ENCODE results near the gene MAP7D2. TPM values are rescaled to one million over a fixed set of nuclear protein-coding genes. Genes with fewer than 3 reads are reported as not detected.
A peak's percentile ranks its signal among the peaks of the same experiment; 100 is the strongest.

The MAP7D2 gene
- total RNA-seq, 1 experiment from 2014 or later: 0.03 TPM

GRCh38 chrX:20116087-20116576, 575 bp downstream of the MAP7D2 start:
- DNase-seq (ENCODE audit: low spot score): no peak

- DNase-seq (ENCODE audit: low spot score): no peak
Observed at GRCh38 chrX:20112022-20112774, 4.5 kb downstream of the MAP7D2 start.

- DNase-seq (ENCODE audit: low spot score): no peak
Observed at GRCh38 chrX:20111271-20111670, 5.4 kb downstream of the MAP7D2 start.

- no peak for DNase-seq (ENCODE audit: low spot score)
Observed at GRCh38 chrX:20101934-20102581, 14.6 kb downstream of the MAP7D2 start.

- DNase-seq (ENCODE audit: low spot score): no peak
Observed at GRCh38 chrX:20091499-20091898, 25.2 kb downstream of the MAP7D2 start.

GRCh38 chrX:20089845-20090244, 26.9 kb downstream of the MAP7D2 start:
- DNase-seq (ENCODE audit: low spot score): no peak

GRCh38 chrX:20080277-20080676, 36.4 kb downstream of the MAP7D2 start:
- DNase-seq (ENCODE audit: low spot score): no peak

- DNase-seq (ENCODE audit: low spot score): no peak
Observed at GRCh38 chrX:20071511-20072079, 45.1 kb downstream of the MAP7D2 start.

GRCh38 chrX:20067709-20068561, 48.8 kb downstream of the MAP7D2 start:
- DNase-seq (ENCODE audit: low spot score): peak; percentile 68

GRCh38 chrX:20066968-20067708, 49.6 kb downstream of the MAP7D2 start:
- peak; percentile 75 for DNase-seq (ENCODE audit: low spot score)

- DNase-seq (ENCODE audit: low spot score): no peak
Observed at GRCh38 chrX:20063716-20064351, 52.9 kb downstream of the MAP7D2 start.

- DNase-seq (ENCODE audit: low spot score): no peak
Observed at GRCh38 chrX:20063153-20063552, 53.6 kb downstream of the MAP7D2 start.

GRCh38 chrX:20061855-20062254, 54.9 kb downstream of the MAP7D2 start:
- no peak for DNase-seq (ENCODE audit: low spot score)

GRCh38 chrX:20060961-20061748, 55.6 kb downstream of the MAP7D2 start:
- no peak for DNase-seq (ENCODE audit: low spot score)

- no peak for DNase-seq (ENCODE audit: low spot score)
Observed at GRCh38 chrX:20059467-20060128, 57.1 kb downstream of the MAP7D2 start.

GRCh38 chrX:20057479-20057878, 59.2 kb downstream of the MAP7D2 start:
- DNase-seq (ENCODE audit: low spot score): no peak

- DNase-seq (ENCODE audit: low spot score): no peak
Observed at GRCh38 chrX:20056704-20057103, 60.0 kb downstream of the MAP7D2 start.

GRCh38 chrX:20053537-20053936, 63.2 kb downstream of the MAP7D2 start:
- DNase-seq (ENCODE audit: low spot score): no peak

GRCh38 chrX:20046864-20047263, 69.8 kb downstream of the MAP7D2 start:
- no peak for DNase-seq (ENCODE audit: low spot score)

Measured in HT-29 (cell line).